Vagina (tissue), 2 donors: ENCODE results near the gene TEX44.
A peak's percentile ranks its signal among the peaks of the same experiment; 100 is the strongest.

Source experiments
- CTCF ChIP-seq, 3 experiments: fragments of 450-650 bp in 2 of 3; fragments of 200-600 bp in 1 of 3; sonication (generic) in 1 of 3; IDR thresholded peaks; one replicate each; pipeline ENCODE4 v1.5.1; 2017 to 2019; ENCODE audit warnings: antibody characterized with exemption in 3 of 3, mild to moderate bottlenecking in 2 of 3, moderate library complexity in 2 of 3
- POLR2A ChIP-seq, 2 donors: fragments of 450-650 bp; IDR thresholded peaks; one replicate each; pipeline ENCODE4 v1.6.1; 2017; ENCODE audit warnings: antibody characterized with exemption in 2 of 2, mild to moderate bottlenecking in 2 of 2, moderate library complexity in 2 of 2

- TF ChIP-seq CTCF (IDR thresholded peaks at IDR 0.05), result no peak
- TF ChIP-seq POLR2A (IDR thresholded peaks at IDR 0.05), result peak in 1 of 2 donors; percentile 5
Measured at GRCh38 chr2:231642631-231643494, 50.2 kb downstream of the TEX44 start.
